GM19043 (cell line): Measurements from ENCODE around the gene GREB1L.
"Not testable (repeated sequence)": the region's sequence is repeated elsewhere in the genome, so short reads cannot be mapped to it uniquely, and the experiment has no call there.

Experiments
- ATAC-seq: cut with Tn5 transposase; IDR thresholded peaks from one replicate; pipeline ENCODE4 v1.9.1; 2021; ENCODE audit warnings: low read depth; ENCODE audit not compliant: unreplicated experiment

GREB1L gene

DNA sequence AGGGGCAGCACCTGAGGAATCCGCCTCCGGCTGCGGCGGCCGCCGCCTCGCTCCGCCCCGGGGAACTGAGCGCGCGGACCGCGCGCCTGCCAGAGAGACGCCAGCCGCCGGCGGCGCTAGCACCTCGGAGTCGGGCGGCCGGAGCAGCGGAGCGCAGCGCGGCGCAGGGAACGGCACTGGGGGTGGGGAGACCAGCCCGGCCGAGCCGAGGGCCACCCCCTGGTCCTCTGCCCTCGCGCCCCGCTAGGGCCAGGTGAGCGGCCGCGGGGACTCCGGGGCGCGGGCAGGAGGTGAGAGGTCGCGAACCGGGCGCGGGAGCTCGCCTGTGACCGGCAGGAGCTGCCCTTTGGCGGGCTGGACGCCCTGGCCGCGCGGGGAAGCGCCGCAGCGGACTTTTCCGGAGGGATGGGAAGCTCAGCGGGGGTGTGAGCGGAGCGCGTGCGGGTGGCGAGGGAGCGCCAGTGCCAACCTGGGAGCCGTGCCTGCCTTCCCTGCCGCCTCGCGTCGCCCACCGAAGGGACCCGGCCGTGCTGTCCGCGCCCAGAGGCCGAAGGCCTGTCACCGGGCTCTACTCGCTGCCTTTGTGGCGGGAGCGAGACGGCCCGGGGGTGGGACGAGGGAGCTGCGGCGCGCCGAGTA is at the start of gene GREB1L:
TSS of gene GREB1L (plus strand) at position 92 of the 639 bp plus-strand sequence. CDS start 141,287 bp downstream, outside the sequence.
- ATAC-seq: no peak

DNA sequence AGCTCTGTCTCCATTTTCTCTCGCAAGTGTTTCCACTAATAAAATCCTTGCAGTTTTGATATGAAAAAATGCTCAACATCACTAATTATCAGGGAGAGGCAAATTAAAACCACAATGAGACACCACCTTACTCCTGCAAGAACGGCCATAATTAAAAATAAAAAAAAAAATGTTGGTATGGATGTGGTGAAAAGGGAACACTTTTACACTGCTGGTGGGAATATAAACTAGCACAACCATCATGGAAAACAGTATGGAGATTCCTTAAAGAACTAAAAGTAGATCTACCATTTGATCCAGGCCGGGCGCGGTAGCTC is 49.8 kb upstream of the GREB1L start:
- no peak for ATAC-seq

DNA sequence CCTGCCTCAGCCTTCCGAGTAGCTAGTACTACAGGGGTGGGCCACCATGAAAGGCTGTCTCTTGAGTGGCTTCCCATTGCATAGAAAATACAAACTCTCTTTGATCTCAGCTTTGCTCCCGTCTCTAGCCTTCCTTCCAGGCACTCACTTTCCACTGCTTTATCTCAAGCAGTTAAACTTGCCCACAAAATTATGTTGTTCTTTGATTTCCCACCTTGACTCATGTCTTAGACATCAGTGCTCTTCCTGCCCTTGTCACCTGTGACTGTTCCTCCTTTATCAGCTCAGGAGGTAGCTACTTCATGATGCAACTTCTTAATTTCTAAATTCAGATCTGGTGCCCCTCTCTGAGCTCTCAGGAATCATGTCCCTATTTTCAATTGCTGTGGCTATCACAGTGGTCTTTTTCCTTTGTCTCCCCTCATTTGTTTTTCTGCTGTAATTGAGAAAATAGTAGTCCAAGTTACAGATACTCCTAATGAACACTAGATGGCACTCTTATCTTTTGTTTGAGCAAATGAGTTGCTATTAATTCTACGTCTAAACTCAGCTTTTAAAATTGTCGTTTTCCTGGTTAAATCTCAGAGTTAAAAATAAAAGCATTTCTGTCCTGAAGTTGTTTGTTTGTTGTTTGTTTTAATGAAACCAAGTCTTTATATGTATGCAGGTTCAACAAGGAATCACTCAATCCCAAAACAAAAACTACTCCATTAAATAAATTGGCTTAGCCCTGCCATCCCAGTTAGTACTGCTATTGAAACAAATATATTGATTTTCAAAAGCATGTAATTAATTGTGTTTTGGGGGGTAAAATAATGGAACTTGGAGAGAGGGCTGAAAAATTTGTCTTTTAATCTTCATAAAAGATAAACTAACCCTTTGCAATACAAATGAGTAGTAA is 46.9 kb upstream of the GREB1L start:
- ATAC-seq: peak; percentile 51

DNA sequence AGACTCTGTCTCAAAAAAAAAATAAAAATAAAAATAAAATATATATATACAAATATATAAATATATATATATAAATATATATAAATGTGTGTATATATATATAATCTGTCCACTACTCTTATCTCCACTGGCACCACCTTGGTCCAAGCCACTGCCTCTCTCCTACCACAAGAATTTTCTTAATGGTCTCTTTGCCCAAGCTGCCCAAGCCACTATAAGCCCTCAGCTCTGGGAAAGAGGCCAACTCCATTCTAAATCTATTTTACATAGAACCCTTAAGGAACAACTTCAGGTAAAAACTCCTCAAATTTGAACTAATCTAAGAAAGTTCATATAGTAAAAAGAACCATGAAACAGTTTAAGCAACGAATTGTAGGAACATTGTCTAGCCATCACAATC is 45.6 kb upstream of the GREB1L start:
- ATAC-seq: no peak

DNA sequence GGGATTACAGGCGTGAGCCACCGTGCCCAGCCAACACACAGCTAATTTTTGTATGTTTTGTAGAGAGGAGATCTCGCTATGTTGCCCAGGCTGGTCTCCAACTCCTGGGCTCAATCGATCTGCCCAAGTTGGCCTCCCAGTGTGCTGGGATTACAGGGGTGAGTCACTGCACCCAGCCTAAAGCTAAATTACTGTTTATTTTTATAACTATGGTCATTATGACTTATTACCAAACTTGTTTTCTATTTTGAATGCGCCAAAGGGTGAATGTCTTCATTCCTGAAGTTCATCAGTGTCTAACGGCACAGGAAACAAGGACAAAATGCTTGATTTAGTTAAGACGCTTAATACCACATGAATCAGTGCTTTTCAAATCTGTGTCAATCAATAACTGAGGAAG is 38.9 kb upstream of the GREB1L start:
- ATAC-seq: no peak

DNA sequence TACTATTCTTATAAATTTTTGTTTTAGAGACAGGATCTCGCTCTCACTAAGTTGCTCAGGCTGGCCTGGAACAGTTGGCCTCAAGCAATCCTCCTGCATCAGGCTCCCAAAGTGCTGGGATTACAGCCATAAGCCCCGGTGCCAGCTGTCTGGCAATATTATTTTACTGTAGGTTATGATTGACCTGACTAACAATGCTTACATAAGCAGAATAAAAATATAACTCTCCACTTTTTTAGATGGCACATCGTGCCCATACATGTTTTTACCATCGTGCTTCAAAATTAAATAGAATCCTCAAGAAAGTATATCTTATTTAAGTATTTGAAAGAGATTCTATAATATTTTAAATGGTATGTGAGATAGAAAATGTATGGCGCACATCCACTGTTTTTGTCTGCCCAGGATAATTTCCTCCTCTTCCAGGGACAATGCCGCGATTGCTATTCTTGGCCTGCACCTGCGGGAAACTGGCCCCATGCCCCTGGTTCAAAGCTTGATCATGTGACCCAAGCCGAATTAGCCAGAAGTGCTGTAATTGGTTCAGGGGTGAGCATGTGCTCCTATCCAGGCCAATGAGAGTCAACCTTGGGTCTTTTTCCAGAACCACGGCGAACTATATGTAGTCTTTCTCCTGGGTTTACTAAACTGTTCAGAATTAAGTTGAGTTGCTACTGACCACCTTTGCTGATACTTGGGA is 38.3 kb upstream of the GREB1L start:
- no peak for ATAC-seq

DNA sequence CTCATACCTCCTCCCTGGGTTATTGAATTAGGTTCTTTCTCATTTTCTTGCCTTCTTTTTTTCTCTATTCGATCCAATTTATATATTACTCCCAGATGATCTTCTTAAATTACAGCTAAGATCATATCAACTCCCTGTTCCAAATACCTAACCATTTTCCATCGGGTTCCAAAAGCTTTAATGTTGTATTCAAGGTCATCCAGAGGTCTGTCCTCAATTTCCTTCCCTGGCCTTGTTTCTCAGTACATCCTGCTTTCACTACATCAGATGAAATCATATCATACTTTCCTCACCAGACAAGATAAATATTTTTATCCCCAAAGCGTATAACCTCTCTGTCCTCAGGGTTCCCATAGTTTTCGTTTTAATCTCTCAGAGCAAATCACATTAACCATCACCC is 36.3 kb upstream of the GREB1L start:
- no peak for ATAC-seq

DNA sequence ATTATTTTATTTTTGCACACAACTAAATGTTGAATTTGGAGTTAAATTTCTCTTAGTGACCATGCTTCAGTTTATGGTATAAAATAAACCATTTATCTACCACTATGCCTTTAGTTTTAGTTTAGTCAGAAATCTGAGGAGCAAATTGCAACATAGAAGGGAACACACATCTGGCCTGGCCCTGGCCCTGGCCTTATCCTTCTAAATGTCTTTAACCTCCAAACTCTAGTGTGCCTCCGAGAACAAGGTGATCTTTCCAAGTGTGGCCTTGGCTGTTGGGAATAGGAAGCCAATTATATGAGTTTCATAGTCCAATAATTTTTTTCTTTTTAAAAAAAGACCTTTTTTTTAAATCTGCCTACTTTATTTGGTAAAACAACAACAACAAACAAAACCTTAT is 31.8 kb upstream of the GREB1L start:
- ATAC-seq: no peak

DNA sequence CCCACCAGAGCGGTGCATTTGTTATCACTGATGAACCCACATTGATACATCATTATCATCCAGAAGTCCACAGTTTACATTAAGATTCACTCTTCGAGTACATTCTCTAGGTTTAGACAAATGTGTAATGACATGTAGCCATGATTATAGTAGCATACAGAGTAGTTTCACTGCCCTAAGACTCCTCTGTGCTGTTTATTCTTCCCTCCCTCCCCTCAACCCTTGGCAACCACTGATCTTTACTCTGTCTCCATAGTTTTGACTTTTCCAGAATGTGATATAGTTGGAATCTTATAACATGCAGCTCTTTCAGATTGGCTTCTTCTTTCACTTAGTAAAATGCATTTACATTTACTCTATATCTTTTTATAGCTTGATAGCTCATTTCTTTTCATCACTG is 31.2 kb upstream of the GREB1L start:
- no peak for ATAC-seq

DNA sequence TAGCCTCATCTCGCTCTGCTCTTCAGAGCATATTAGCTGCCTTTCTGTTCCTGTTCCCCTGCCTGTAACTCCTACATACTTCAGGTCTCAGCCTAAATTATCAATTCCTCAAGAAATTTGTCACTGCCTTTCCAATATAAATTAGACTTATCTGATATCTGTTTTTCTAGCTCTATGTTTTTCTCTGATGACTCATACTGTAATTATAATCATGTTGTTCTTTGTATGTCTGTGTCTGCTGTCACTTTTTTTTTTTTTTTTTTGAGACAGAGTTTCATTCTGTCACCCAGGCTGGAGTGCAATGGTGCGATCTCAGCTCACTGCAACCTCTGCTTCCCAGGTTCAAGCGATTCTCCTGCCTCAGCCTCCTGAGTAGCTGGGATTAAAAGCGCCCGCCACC is 27.6 kb upstream of the GREB1L start:
- not testable (repeated sequence) for ATAC-seq

DNA sequence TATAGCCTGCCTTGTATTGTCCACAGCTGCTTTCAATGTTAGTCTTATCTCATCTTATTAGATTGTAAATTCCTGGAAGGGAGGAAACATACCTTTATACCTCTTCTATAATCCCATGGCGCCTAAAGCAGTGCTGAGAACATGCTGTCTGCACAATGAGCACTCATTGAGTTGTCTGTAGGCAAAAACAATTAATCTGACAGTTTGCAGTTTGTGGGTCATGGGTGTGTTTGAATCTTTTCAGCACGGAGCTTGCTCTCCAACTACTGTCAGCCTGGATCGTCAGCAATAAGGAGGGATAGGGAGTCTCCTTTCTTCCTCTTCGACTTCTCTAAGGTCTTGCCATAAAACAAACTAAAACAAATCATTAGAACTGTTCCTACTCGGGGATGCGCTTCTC is 26.5 kb upstream of the GREB1L start:
- ATAC-seq: no peak

DNA sequence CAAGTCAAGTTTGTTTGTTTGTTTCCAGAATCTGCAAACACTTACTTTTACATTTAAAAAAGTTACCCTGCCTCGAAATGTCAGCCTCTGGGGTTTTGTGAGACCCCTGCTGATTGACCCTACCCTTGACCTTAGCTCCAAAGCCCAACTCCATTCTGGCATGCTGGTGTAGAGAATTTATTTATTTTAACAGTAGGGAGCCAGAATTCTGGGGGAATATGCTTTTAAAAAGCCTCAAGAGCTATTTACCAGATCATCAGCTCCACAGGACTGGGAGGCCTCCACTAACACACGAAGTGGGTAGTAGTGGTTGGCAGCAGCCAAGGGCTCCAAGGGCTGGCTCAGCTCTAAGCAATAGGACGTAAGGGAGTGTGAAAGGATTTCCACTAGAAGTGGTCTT is 23.2 kb upstream of the GREB1L start:
- ATAC-seq: no peak

DNA sequence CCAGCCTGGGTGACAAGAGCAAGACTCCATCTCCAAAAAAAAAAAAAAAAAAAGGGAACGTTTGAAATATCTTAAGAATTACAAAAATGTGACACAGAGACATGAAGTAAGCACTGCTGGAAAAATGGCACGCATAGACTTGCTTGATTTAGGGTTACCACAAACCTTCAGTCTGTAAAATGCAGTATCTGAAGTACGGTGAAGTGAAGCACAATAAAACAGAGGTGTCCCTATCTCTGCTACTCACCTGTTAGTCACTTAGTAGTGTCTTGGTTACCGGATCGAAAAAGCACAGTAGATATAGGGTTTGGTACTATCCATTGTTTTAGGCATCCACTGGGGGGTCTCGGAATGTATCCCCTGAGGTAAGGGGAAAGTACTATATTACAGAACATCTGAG is 11.6 kb upstream of the GREB1L start:
- ATAC-seq: no peak

DNA sequence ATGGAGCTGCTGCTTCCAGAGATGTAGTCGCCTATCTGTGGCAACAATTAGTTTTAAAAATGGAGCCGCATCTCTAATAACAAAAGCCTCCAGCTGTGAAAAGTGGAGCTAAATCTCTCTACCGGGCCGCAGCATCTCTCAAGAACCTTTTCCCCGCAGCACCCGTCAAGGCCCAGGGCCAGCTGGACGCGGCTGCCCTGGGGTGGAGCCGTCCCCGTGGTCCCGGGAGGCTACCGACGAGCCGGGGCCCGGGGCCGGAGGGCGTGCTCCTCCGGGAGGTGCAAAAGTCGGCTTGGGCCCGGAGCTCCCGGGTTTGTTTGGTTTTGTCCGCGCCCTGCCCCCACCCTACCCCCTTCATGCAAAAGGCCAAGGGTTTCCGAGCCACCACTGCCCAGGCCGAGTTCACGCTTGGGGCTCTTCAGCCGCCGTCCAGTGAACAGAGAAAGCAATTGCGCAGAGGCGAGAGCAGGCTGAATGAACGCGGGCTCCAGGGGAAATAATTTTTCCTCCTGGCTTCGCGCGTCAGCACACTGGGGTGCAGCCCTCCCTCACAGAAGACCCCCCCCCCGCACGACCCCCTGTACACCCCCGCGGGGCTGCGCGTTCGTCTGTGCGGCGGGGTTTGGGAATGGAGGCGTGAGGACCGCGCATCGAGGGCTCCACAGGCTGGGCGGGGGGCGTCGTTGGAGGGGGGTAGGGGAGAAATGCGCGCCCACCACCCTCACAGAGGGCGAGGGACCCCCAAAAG is 557 bp upstream of the GREB1L start:
- ATAC-seq: no peak

DNA sequence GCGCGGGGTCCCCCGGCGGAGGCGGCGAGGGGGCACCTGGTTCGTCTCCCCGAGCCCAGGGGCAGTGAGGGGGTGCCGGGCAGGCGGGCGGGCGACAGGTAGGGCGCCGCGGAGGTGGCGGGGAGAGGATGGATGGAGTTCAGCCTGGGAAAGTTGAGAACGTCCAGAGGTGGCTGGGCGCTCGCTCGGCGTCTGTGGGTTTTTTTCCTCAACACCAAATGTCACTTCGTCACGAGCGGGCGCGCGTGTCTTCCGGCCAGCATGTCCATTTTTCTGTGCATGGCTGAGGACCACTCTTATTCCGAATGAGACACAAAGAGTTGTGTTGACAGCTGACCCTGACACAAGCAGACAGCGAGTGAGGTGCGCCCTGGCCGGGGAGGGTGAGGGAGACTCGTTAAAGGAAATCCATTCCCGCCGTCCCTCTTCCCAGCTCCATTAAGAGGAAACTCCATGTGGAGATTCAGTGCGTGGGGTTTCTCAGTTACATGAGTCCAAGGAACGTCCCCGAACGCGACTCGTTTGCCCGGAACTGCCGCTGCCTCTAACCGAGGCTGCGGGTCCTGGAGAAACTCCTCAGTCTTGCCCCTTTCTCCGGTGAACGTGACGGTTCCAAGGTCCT is 859 bp downstream of the GREB1L start:
- ATAC-seq: no peak

DNA sequence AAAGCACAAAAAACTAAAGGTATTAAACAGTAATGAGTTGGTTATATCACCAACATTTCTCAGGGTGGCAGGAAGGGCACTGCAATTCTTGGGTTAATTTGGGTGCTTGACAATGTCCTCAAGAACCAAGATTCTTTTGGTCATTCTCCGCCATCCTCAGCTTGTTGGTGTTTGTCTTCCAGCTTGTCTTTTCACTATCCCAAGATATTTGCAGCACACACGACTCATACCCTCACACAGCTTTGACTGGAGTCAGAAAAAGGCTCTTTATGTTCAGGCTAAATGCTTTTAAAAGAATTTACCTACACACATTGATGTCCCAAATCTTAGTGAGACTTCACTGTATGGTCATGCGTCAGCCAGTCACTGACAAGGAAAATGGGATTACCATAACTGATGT is 12.5 kb downstream of the GREB1L start:
- no peak for ATAC-seq

DNA sequence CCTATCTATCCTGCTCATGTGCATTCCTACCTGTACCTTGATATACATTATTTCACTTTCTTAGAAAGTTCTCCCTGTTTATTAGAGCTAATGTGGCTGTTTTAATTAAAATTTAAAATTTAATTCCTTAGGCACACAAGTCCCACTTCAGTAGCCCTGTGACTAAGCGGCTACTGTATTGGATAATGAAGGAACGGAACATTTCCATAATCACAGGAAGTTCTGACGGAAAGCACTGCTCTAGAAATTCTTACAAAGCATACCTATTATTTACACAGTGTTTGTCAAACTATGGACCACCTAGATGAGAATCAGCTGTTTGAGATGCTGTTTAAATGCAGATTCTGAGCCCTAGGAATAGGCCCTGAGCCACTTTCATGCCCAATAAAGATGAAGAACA is 13.2 kb downstream of the GREB1L start:
- no peak for ATAC-seq

DNA sequence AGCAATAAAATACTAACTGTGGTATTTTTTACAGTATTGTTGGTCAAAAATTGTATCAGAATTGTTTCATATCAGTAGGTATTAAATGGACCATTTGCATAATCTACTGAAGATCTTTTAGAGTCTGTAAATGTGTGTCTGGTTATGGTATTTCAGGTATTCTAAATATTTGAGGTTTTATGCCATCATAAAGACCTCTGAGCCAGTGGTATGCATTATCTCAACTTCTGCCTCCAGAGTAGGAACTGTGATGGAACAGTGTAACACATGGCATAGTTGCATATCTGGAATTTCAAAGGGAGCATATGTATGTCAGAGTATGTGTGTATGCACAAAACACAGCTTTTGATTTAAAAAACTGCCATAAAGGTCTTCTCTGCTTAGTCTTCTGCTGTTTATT is 15.4 kb downstream of the GREB1L start:
- no peak for ATAC-seq

DNA sequence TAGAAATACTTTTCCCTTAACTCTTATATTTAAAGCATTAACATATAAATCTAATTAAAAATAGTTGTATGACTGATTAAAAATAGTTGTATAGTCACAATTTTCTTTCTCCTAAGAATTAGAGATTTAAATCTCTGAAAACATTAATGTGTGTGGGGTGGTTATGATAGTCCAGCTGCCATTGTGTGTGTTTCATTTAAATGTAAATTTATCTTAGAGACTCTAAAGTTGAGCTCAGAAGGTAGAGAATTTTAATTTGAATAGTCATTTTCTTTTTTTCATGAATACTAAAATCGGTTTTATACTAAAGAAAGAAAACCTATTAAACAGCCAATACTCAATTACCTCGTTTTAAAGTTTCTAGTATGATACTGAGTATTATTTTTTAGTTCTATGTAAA is 18.6 kb downstream of the GREB1L start:
- no peak for ATAC-seq

DNA sequence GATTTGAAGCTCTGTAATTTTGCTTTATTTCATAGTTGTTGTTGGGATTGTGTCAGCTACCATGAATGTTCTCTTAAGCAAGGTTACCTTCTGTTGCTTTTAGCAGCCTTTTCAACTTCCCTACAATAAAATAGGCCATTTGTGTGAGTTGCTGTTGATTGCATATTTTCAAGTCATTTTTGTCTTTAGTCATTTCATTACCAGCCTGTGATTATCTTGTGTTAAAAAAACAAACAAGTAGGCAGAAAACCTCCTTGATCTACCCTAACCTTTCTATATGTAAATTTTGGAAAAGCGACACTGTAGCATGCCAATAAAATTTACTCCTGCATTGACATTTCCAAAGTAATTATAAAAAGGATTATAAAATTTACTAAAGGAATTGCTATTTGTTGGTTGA is 19.3 kb downstream of the GREB1L start:
- no peak for ATAC-seq

DNA sequence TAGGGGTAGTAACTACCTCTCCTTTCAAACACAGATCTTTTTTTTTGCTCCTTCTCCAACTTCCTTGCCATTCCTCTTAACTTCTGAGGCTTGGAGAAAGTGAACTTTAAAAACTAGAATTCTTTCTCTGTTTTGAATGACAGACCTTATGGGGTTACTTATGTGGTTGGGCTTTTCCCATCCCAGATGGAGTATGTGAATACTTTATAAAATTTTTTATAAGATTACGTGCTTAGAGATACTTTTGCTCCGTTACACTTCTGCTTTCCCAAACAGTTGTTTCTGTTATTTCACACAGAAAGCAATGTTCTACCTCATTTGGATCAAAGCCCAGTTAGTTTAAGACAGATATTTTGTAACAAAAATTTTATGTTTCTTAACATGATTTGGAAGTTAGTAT is 20.2 kb downstream of the GREB1L start:
- no peak for ATAC-seq
